ENCODE measurements around the gene ADGRB3. TPM values are rescaled to one million over a fixed set of nuclear protein-coding genes. Genes with fewer than 3 reads are reported as not detected.

The ADGRB3 gene
- total and polyA plus RNA-seq, 2 donors (not counting 3 experiments of a cell fraction or from before 2014, with no cell fraction given): not detected

DNA sequence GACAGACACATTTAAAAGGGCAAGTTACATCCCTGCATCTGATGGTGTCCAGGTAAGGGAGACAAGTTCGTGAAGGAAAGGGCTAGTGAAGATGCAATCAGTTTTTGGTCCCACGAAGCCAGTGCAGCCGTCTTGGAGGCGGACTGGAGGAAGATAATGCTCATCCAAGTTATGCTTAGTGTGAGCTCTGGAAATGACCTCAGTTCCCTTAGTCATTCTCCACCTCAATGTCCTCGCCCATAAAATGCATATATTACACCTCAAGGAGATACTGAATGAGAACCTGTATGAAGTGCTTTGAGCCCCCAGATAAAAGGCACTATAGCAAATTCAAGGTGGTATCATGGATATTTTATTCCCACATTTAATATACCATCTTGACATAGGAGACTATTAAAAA lies 358.8 kb downstream of the ADGRB3 start:
- Histone ChIP-seq H3K27me3 (ENCODE audit: control insufficient read depth in 2 of 2, insufficient read depth in 2 of 2, low read length in 2 of 2) (no peaks in the 10 kb centered on the region), H2AFZ (ENCODE audit: low read depth, low read length) (no peak overlapping the region), H3K9me1 (replicated peaks; ENCODE audit: control insufficient read depth, extremely low read depth, insufficient read depth, low read length) (no peaks in the 10 kb centered on the region), H3K4me3 (replicated peaks in 1 of 3; ENCODE audit: insufficient read depth in 1 of 3, low read depth in 1 of 3, low read length in 3 of 3) (no peak overlapping the region), H4K20me1 (replicated peaks; ENCODE audit: control insufficient read depth, extremely low read depth, insufficient read depth, low read length) (no peaks in the 10 kb centered on the region), H3K79me2 (ENCODE audit: control insufficient read depth, insufficient read depth, low read length) (no peaks in the 10 kb centered on the region), H3K4me1 (ENCODE audit: control insufficient read depth, extremely low read depth, insufficient read depth, low read length) (no peaks in the 10 kb centered on the region), H3K36me3 (ENCODE audit: control insufficient read depth in 2 of 2, extremely low read depth in 1 of 2, insufficient read depth in 2 of 2, low read length in 2 of 2) (no peaks in the 10 kb centered on the region), H3K4me2 (ENCODE audit: insufficient read depth, low read length) (no peak overlapping the region), H3K9me3 (replicated peaks; ENCODE audit: control insufficient read depth, insufficient read depth, low read length) (no peaks in the 10 kb centered on the region), H3K27ac (ENCODE audit: insufficient read depth, low read depth, low read length) (no peak overlapping the region), H3K9ac (replicated peaks; ENCODE audit: extremely low read depth, insufficient read depth, low read length) (no peak overlapping the region)
- DNase-seq (ENCODE audit: low read depth, low spot score) (no peak), FAIRE-seq (no peak)
- intact Hi-C loops (cut with micrococcal nuclease) (no loop called here), dilution Hi-C loops (cut with MboI; ENCODE audit: extremely low pct_ligation_motif_present, low sequenced_read_pairs) (no loop called here)
- TF ChIP-seq, protein P1, sequence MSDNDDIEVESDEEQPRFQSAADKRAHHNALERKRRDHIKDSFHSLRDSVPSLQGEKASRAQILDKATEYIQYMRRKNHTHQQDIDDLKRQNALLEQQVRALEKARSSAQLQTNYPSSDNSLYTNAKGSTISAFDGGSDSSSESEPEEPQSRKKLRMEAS (IDR thresholded peaks at IDR 0.05; ENCODE audit: insufficient read depth, insufficient read length): no peak
- ChIA-PET CTCF (no interaction called here), POLR2A (no interaction called here)
- BruUV-seq (replicated peaks): no TSS peak

DNA sequence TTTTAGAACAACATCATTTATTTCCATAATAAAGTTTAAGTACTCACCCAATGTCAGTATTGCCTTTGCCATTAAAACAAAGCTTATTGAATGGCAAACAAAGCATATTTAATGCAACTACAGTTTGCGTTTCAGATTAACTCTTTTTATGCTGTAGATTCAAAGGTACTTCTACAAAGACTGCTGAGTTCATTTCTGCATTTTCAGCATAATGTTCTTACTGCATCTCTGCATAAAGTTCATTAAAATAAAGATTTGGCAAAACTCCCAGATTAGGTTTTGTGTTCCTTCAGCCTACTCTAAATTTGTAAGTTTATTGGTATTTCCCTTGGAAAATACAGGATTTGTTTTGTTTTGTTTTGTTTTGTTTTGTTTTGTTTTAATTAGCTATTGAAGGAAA lies 359.4 kb downstream of the ADGRB3 start:
- TF ChIP-seq POLR2AphosphoS5 (IDR thresholded peaks at IDR 0.05; ENCODE audit: insufficient read depth, low read depth, low read length) (no peak), POLR2A (IDR thresholded peaks at IDR 0.05; ENCODE audit: low read depth, low read length) (no peak), GATA2 (IDR thresholded peaks at IDR 0.05; ENCODE audit: insufficient read depth, insufficient read length, low read depth, low read length) (no peak), FOS (IDR thresholded peaks at IDR 0.05; ENCODE audit: borderline replicate concordance, insufficient read depth, low read length) (no peak), EZH2 (IDR thresholded peaks at IDR 0.05; ENCODE audit: borderline replicate concordance, low read depth, low read length, severe bottlenecking) (no peak), JUN (IDR thresholded peaks at IDR 0.05; ENCODE audit: borderline replicate concordance, insufficient read depth, insufficient read length, low read depth) (no peak), MYC (IDR thresholded peaks at IDR 0.05; ENCODE audit: low read depth, low read length) (no peak)
- TF ChIP-seq, protein P2, sequence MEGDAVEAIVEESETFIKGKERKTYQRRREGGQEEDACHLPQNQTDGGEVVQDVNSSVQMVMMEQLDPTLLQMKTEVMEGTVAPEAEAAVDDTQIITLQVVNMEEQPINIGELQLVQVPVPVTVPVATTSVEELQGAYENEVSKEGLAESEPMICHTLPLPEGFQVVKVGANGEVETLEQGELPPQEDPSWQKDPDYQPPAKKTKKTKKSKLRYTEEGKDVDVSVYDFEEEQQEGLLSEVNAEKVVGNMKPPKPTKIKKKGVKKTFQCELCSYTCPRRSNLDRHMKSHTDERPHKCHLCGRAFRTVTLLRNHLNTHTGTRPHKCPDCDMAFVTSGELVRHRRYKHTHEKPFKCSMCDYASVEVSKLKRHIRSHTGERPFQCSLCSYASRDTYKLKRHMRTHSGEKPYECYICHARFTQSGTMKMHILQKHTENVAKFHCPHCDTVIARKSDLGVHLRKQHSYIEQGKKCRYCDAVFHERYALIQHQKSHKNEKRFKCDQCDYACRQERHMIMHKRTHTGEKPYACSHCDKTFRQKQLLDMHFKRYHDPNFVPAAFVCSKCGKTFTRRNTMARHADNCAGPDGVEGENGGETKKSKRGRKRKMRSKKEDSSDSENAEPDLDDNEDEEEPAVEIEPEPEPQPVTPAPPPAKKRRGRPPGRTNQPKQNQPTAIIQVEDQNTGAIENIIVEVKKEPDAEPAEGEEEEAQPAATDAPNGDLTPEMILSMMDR (IDR thresholded peaks at IDR 0.05; ENCODE audit: extremely low read depth in 1 of 2, insufficient read depth in 1 of 2, low read depth in 1 of 2, low read length in 2 of 2): no peak
- TF ChIP-seq, protein P1 (IDR thresholded peaks at IDR 0.05; ENCODE audit: insufficient read depth, insufficient read length): no peak
- intact Hi-C loops (cut with micrococcal nuclease) (no loop called here), dilution Hi-C loops (cut with MboI; ENCODE audit: extremely low pct_ligation_motif_present, low sequenced_read_pairs) (no loop called here)
- BruUV-seq (replicated peaks): no TSS peak
- CTCF ChIA-PET: no interaction called here
- no peak for FAIRE-seq
- no peaks in the 10 kb centered on the region for H4K20me1 ChIP-seq (replicated peaks; ENCODE audit: control insufficient read depth, extremely low read depth, insufficient read depth, low read length)
- no peaks in the 10 kb centered on the region for H3K27me3 ChIP-seq (ENCODE audit: control insufficient read depth in 2 of 2, insufficient read depth in 2 of 2, low read length in 2 of 2)
- no peak overlapping the region for H3K4me2 ChIP-seq (ENCODE audit: insufficient read depth, low read length)
- H2AFZ ChIP-seq (ENCODE audit: low read depth, low read length): no peak overlapping the region
- no peaks in the 10 kb centered on the region for H3K79me2 ChIP-seq (ENCODE audit: control insufficient read depth, insufficient read depth, low read length)
- no peaks in the 10 kb centered on the region for H3K9me1 ChIP-seq (replicated peaks; ENCODE audit: control insufficient read depth, extremely low read depth, insufficient read depth, low read length)
- no peaks in the 10 kb centered on the region for H3K36me3 ChIP-seq (ENCODE audit: control insufficient read depth in 2 of 2, extremely low read depth in 1 of 2, insufficient read depth in 2 of 2, low read length in 2 of 2)
- no peak overlapping the region for H3K9ac ChIP-seq (replicated peaks; ENCODE audit: extremely low read depth, insufficient read depth, low read length)
- H3K27ac ChIP-seq (ENCODE audit: insufficient read depth, low read depth, low read length): no peak overlapping the region
- no peak for DNase-seq (ENCODE audit: low read depth, low spot score)
- no peaks in the 10 kb centered on the region for H3K4me1 ChIP-seq (ENCODE audit: control insufficient read depth, extremely low read depth, insufficient read depth, low read length)
- H3K4me3 ChIP-seq (replicated peaks in 1 of 3; ENCODE audit: insufficient read depth in 1 of 3, low read depth in 1 of 3, low read length in 3 of 3): no peak overlapping the region
- POLR2A ChIA-PET: no interaction called here
- no peaks in the 10 kb centered on the region for H3K9me3 ChIP-seq (replicated peaks; ENCODE audit: control insufficient read depth, insufficient read depth, low read length)
